Adipose tissue (tissue), 3 donors: ENCODE measurements around the gene ESPL1. TPM values are rescaled to one million over a fixed set of nuclear protein-coding genes. Genes with fewer than 3 reads are reported as not detected.

ENCODE experiments used
- H3K27ac ChIP-seq: one replicate; pipeline ENCODE4 v1.5.1; 2013; ENCODE audit warnings: low read depth, low read length
- WGBS, 3 donors: extraction: QIAGEN DNeasy Blood & Tissue Kit; methylation state at CpG; one replicate each; pipeline ENCODE4 v1.1.7; 2013; 5-methylcytosine and 5-hydroxymethylcytosine counted together
- polyA plus RNA-seq, 3 donors: library from polyadenylated mRNA; stranded (reverse); fragments of 200-250 nt; gene quantifications; one replicate each; pipeline ENCODE4 v1.2.3, GENCODE V29; 2013
- donor health status: healthy with polysubstance abuse.
- donor health status: Bipolar disorder and iron deficiency.
- donor health status: healthy.

ESPL1 gene
- polyA plus RNA-seq: under 1 TPM; 0.08 to 0.55 (median 0.45) TPM

- H3K27ac ChIP-seq: no peak within 1 kb of the TSS
- WGBS, 3 donors: 0 to 1% (median 1%) methylated on average over 55 to 58 of the region's 58 CpGs
Measured at GRCh38 chr12:53267999-53268629, at the start of gene ESPL1. Gene ESPL1, plus strand, starts transcription at chr12:53268299. Its CDS starts 468 bp downstream, at chr12:53268767.

- no peak overlapping the region for H3K27ac ChIP-seq
- 31 to 59% (median 52%) methylated on average over 30 of the region's 30 CpGs for WGBS, 3 donors
Measured at GRCh38 chr12:53218551-53219291, 49.4 kb upstream of the ESPL1 start.

GRCh38 chr12:53219292-53219955 is 48.7 kb upstream of the ESPL1 start:
- 2 to 18% (median 6%) methylated on average over 27 of the region's 27 CpGs for WGBS, 3 donors
- no peak overlapping the region for H3K27ac ChIP-seq

- WGBS, 3 donors: 0% methylated on average over 40 to 49 of the region's 53 CpGs
- peak overlapping the region; percentile 7 for H3K27ac ChIP-seq
Measured at GRCh38 chr12:53219956-53220693, 48.0 kb upstream of the ESPL1 start.

GRCh38 chr12:53220694-53221202 is 47.4 kb upstream of the ESPL1 start:
- 0% methylated on average over 40 to 42 of the region's 42 CpGs for WGBS, 3 donors
- peak overlapping the region; percentile 90 for H3K27ac ChIP-seq

GRCh38 chr12:53221203-53222080 is 46.7 kb upstream of the ESPL1 start:
- 1% methylated on average over 56 to 72 of the region's 72 CpGs for WGBS, 3 donors
- peak overlapping the region; percentile 90 for H3K27ac ChIP-seq

- H3K27ac ChIP-seq: peak overlapping the region; percentile 59
- 38 to 61% (median 38%) methylated on average over 5 of the region's 5 CpGs for WGBS, 3 donors
Measured at GRCh38 chr12:53222170-53222721, 45.9 kb upstream of the ESPL1 start.

- 63 to 73% (median 63%) methylated on average over 4 of the region's 4 CpGs for WGBS, 3 donors
- H3K27ac ChIP-seq: peak overlapping the region; percentile 24
Measured at GRCh38 chr12:53222806-53223261, 45.3 kb upstream of the ESPL1 start.

- WGBS, 3 donors: 12 to 34% (median 13%) methylated on average over 12 to 16 of the region's 16 CpGs
- H3K27ac ChIP-seq: peak overlapping the region; percentile 68
Measured at GRCh38 chr12:53223389-53224060, 44.6 kb upstream of the ESPL1 start.

- 68 to 74% (median 68%) methylated on average over 11 of the region's 11 CpGs for WGBS, 3 donors
- H3K27ac ChIP-seq: peak overlapping the region; percentile 68
Measured at GRCh38 chr12:53224061-53224896, 43.8 kb upstream of the ESPL1 start.

- no peak overlapping the region for H3K27ac ChIP-seq
- 80 to 89% (median 84%) methylated on average over 10 of the region's 10 CpGs for WGBS, 3 donors
Measured at GRCh38 chr12:53224897-53225634, 43.0 kb upstream of the ESPL1 start.

- no peak overlapping the region for H3K27ac ChIP-seq
- 89 to 93% (median 91%) methylated on average over 10 of the region's 10 CpGs for WGBS, 3 donors
Measured at GRCh38 chr12:53225635-53226424, 42.3 kb upstream of the ESPL1 start.

GRCh38 chr12:53226815-53227214 is 41.3 kb upstream of the ESPL1 start:
- WGBS, 3 donors: 91 to 98% (median 94%) methylated on average over 4 of the region's 4 CpGs
- no peak overlapping the region for H3K27ac ChIP-seq

GRCh38 chr12:53227341-53227740 is 40.8 kb upstream of the ESPL1 start:
- whole genome bisulfite sequencing, 3 donors: 91 to 96% (median 95%) methylated on average over 11 of the region's 11 CpGs
- no peak overlapping the region for H3K27ac ChIP-seq

- 70 to 95% (median 82%) methylated on average over 1 of the region's 1 CpG for WGBS, 3 donors
- H3K27ac ChIP-seq: no peak overlapping the region
Measured at GRCh38 chr12:53227836-53228235, 40.3 kb upstream of the ESPL1 start.
